BJ (cell line): ENCODE results near the gene SGCA. TPM values are rescaled to one million over a fixed set of nuclear protein-coding genes. Genes with fewer than 3 reads are reported as not detected.

Experiments
- CTCF ChIA-PET: fragments of 350-600 bp; formaldehyde crosslinking; extraction: SDS; loops from one replicate; lab custom pipeline; 2021; ENCODE audit warnings: antibody characterized with exemption, inconsistent platforms; lab: Yijun Ruan, JAX
- POLR2A ChIA-PET: fragments of 300-600 bp; sonication (Branson Sonifier 250); formaldehyde crosslinking; extraction: SDS; loops from one replicate; lab custom pipeline; 2021; ENCODE audit warnings: antibody characterized with exemption; lab: Charles Lee
- DNase-seq: peaks from one replicate; pipeline ENCODE4 v3.0.0-alpha.2; 2011; ENCODE audit warnings: low read depth
- H3K27me3 ChIP-seq: 2 replicates; pipeline ENCODE4 v1.6.0; 2011; ENCODE audit warnings: low read length; ENCODE audit not compliant: control insufficient read depth, insufficient read depth
- H3K36me3 ChIP-seq: 2 replicates; pipeline ENCODE4 v1.5.1; 2011; ENCODE audit warnings: low read length; ENCODE audit not compliant: control insufficient read depth, insufficient read depth
- H3K4me3 ChIP-seq: 2 replicates; pipeline ENCODE4 v1.5.1; 2011; ENCODE audit warnings: low read depth, mild to moderate bottlenecking, control low read depth, low read length
- polyA plus RNA-seq: library from polyadenylated mRNA; depleted of rRNA; stranded (reverse); fragments of >200 nt; gene quantifications from 2 replicates; pipeline ENCODE4 v1.2.3, GENCODE V29; 2011
- TF ChIP-seq, protein P1 (sequence below): IDR thresholded peaks from 2 replicates; pipeline ENCODE4 v1.5.1; 2011; ENCODE audit warnings: low read depth, mild to moderate bottlenecking, control low read depth, inconsistent platforms, low read length, moderate library complexity; ENCODE audit not compliant: insufficient read depth

Gene SGCA
- polyA plus RNA-seq, 1 experiment = 0.40 TPM

DNA sequence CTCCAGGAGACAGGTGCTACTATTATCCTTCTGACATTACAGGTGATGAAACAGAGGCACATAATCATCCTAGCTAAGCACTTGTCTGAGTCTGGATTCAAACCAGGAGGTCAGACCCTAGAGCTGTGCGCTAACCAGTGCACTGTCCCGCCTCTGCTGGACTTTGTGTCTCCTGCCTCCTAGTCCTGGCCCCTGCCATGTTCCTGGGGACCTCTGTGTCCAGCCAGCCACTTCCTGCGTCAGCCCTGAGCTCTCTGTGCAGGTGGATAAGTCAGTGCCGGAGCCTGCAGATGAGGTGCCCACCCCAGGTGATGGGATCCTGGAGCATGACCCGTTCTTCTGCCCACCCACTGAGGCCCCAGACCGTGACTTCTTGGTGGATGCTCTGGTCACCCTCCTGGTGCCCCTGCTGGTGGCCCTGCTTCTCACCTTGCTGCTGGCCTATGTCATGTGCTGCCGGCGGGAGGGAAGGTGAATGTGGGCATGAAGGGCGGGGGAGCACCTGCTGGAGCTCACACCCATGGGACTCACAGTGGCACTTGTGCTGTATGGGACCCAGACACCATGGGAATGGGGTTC is 4.2 kb downstream of the SGCA start:
- DNase-seq = no peak
- POLR2A ChIA-PET = interaction anchor here (0.6 to 1.2 kb wide), 2 partner anchors 32 to 99 kb away, joined by 3 read pairs; no protein-coding TSS in a partner anchor
- H3K4me3 ChIP-seq = no peak overlapping the region

DNA sequence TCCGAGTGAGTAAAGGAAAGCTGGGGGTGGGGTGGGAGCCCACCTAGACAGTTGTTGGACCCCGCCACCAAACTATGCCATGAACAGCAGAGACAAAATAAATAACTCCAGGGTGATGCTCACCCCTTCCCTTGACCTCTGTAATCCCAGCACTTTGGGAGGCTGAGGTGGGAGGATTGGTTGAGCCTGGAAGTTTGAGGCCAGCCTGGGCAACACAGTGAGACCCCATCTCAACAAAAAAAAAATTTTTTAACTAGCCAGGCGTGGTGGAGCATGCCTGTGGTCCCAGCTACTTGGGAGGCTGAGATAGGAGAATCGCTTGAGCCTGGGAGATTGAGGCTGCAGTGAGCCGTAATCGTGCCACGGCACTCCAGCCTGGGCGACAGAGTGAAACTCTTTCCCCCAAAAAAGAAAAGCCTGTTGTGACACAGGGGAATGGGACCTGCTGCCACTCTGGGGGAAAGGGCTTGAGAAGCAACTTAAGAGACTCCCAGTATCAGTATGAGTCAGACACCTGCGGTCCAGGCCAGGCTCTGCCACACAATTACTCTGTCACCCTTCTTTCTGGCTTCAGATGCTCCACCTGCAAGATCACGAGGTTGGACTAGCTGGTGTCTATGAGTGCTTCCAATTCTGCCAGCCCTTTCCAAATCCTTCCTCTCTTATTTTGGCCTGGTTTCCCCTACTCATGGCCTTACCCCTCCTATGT is 5.0 kb downstream of the SGCA start:
- TF ChIP-seq, protein P1, sequence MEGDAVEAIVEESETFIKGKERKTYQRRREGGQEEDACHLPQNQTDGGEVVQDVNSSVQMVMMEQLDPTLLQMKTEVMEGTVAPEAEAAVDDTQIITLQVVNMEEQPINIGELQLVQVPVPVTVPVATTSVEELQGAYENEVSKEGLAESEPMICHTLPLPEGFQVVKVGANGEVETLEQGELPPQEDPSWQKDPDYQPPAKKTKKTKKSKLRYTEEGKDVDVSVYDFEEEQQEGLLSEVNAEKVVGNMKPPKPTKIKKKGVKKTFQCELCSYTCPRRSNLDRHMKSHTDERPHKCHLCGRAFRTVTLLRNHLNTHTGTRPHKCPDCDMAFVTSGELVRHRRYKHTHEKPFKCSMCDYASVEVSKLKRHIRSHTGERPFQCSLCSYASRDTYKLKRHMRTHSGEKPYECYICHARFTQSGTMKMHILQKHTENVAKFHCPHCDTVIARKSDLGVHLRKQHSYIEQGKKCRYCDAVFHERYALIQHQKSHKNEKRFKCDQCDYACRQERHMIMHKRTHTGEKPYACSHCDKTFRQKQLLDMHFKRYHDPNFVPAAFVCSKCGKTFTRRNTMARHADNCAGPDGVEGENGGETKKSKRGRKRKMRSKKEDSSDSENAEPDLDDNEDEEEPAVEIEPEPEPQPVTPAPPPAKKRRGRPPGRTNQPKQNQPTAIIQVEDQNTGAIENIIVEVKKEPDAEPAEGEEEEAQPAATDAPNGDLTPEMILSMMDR = no peak
- peaks cover 3% of the 10 kb centered on the region; the same call in 1 of the 2 replicates for H3K36me3 ChIP-seq
- ChIA-PET CTCF (interaction anchor here (1.3 to 8.5 kb wide), 7 partner anchors 8 to 132 kb away, joined by 3 to 229 read pairs (median 31); partner anchors contain the start of gene TMEM92), POLR2A (no interaction called here)
- DNase-seq = no peak
- no peaks in the 10 kb centered on the region for H3K27me3 ChIP-seq
- H3K4me3 ChIP-seq = no peak overlapping the region

More for the DNA sequence above, 4.2 kb downstream of the SGCA start:
- no peaks in the 10 kb centered on the region for H3K36me3 ChIP-seq
- no peaks in the 10 kb centered on the region for H3K27me3 ChIP-seq
- CTCF ChIA-PET = interaction anchor here (0.6 to 8.5 kb wide), 49 partner anchors 8 to 466 kb away, joined by 3 to 229 read pairs (median 5); partner anchors contain the start of genes ACSF2, COL1A1, LRRC59 and TMEM92
- TF ChIP-seq, protein P1 = no peak

DNA sequence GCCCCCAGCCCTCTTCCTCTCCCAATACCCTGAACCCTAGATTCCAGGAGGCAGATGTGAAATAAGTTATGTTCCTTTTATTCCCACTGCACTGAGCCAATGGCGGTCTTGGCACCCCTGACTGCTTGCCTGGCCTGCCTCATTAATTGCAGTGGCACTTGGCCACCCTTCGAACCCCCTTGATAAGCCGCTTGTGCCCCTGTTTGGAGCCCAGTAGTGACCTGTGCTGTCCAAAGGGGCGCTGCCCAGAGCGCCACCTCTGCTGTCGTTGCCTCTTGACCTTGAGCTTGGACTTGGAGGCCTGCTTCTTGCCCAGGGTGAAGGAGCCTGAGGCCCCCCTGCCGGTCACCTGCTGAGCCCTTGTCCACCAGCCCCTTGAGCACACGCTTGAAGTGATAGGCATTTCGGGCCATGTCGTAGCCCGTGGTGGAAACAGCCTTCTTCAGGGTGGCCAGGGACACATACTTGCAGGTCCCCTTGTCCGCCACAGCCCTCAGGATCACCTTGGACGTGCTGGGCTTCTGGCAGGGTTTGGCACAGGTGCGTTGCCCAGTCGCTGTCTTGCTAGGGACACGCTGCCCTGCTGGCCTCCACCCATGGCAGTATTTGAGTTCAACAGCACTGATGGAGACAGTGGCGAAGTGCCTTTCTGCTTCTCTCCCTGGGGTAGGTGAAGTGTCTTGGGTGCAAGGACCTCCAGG is 5.7 kb downstream of the SGCA start:
- TF ChIP-seq, protein P1 = no peak
- DNase-seq = no peak
- Histone ChIP-seq H3K27me3 (no peaks in the 10 kb centered on the region), H3K4me3 (no peak overlapping the region), H3K36me3 (peaks cover 3% of the 10 kb centered on the region; the same call in 1 of the 2 replicates)
- CTCF ChIA-PET = interaction anchor here (1.1 to 8.5 kb wide), 7 partner anchors 7 to 125 kb away, joined by 4 to 229 read pairs (median 15); partner anchors contain the start of gene TMEM92
- POLR2A ChIA-PET = no interaction called here

DNA sequence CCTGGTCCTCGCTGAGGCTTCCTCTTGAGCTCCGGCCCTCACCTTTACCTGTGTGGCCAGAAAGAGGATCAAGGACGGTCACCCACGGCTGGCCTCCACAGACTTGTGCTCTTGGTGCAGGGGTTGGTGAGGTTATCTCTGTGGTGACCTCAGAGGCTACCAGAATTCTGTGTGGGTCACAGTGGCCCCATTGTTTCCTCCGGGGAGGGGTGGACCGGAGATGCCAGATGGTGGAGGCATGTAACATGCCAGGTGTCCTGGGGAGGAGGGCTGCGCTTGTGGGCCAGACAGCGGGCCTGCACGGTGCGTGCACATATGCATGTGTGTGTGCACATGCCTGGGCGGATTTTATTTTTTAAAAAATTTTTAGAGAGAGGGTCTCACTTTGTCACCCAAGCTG is 6.3 kb downstream of the SGCA start:
- POLR2A ChIA-PET = no interaction called here
- Histone ChIP-seq H3K4me3 (no peak overlapping the region), H3K36me3 (peaks cover 4% of the 10 kb centered on the region; the same call in 1 of the 2 replicates), H3K27me3 (no peaks in the 10 kb centered on the region)
- CTCF ChIA-PET = interaction anchor here (0.9 to 8.5 kb wide), 7 partner anchors 11 to 124 kb away, joined by 3 to 146 read pairs (median 9); partner anchors contain the start of genes COL1A1 and TMEM92
- TF ChIP-seq, protein P1 = no peak
- no peak for DNase-seq
